Nephron (organoid): ENCODE results near the gene VEGFB.

Experiments
- H3K27ac Mint-ChIP-seq, 3 experiments: 2 replicates each; pipeline ENCODE4 v1.8.0; 2020; ENCODE audit warnings: mixed read lengths in 3 of 3, mild to moderate bottlenecking in 2 of 3, moderate library complexity in 1 of 3
- H3K27me3 Mint-ChIP-seq: 2 replicates; pipeline ENCODE4 v1.8.0; 2021; ENCODE audit warnings: low read depth, mild to moderate bottlenecking, moderate library complexity, mixed read lengths
- H3K36me3 Mint-ChIP-seq: 2 replicates; pipeline ENCODE4 v1.8.0; 2020; ENCODE audit warnings: low read depth, mixed read lengths
- H3K4me1 Mint-ChIP-seq: 2 replicates; pipeline ENCODE4 v1.8.0; 2020; ENCODE audit warnings: mixed read lengths
- H3K4me3 Mint-ChIP-seq, 3 experiments: 2 replicates each; pipeline ENCODE4 v1.8.0; 2020; ENCODE audit warnings: mild to moderate bottlenecking in 3 of 3, mixed read lengths in 3 of 3, moderate library complexity in 2 of 3
- H3K9me3 Mint-ChIP-seq: 2 replicates; pipeline ENCODE4 v1.8.0; 2020; ENCODE audit warnings: mixed read lengths
- CTCF ChIP-seq, 3 experiments: fragments of 200-600 bp; sonication (generic); IDR thresholded peaks; one replicate each; pipeline ENCODE4 v1.5.0; 2021; ENCODE audit warnings: antibody characterized with exemption in 3 of 3; ENCODE audit not compliant: unreplicated experiment in 3 of 3

VEGFB gene

GRCh38 chr11:64209563-64209843, 24.9 kb upstream of the VEGFB start:
- H3K4me1 Mint-ChIP-seq: peaks cover 9% of the 10 kb centered on the region
- peaks cover 3% of the 10 kb centered on the region for H3K36me3 Mint-ChIP-seq
- no peak overlapping the region for H3K27ac Mint-ChIP-seq
- no peak for TF ChIP-seq CTCF (IDR thresholded peaks at IDR 0.05; ENCODE audit: unreplicated experiment in 3 of 3)
- no peak overlapping the region for H3K4me3 Mint-ChIP-seq
- no peaks in the 10 kb centered on the region for H3K27me3 Mint-ChIP-seq
- H3K9me3 Mint-ChIP-seq: no peaks in the 10 kb centered on the region

GRCh38 chr11:64210301-64211020, 23.9 kb upstream of the VEGFB start:
- peaks cover 5% of the 10 kb centered on the region for H3K4me1 Mint-ChIP-seq
- no peak overlapping the region for H3K4me3 Mint-ChIP-seq
- H3K9me3 Mint-ChIP-seq: no peaks in the 10 kb centered on the region

GRCh38 chr11:64211181-64211872, 23.1 kb upstream of the VEGFB start:
- Mint-ChIP-seq H3K4me1 (peaks cover 5% of the 10 kb centered on the region), H3K27ac (no peak overlapping the region), H3K4me3 (no peak overlapping the region), H3K9me3 (no peaks in the 10 kb centered on the region), H3K27me3 (no peaks in the 10 kb centered on the region), H3K36me3 (no peaks in the 10 kb centered on the region)
- no peak for TF ChIP-seq CTCF (IDR thresholded peaks at IDR 0.05; ENCODE audit: unreplicated experiment in 3 of 3)

More at GRCh38 chr11:64210301-64211020, 23.9 kb upstream of the VEGFB start:
- TF ChIP-seq CTCF (IDR thresholded peaks at IDR 0.05; ENCODE audit: unreplicated experiment in 3 of 3): no peak
- H3K36me3 Mint-ChIP-seq: no peaks in the 10 kb centered on the region
- H3K27me3 Mint-ChIP-seq: no peaks in the 10 kb centered on the region
- no peak overlapping the region for H3K27ac Mint-ChIP-seq

GRCh38 chr11:64216879-64217278, 17.5 kb upstream of the VEGFB start:
- H3K27me3 Mint-ChIP-seq: no peaks in the 10 kb centered on the region
- TF ChIP-seq CTCF (IDR thresholded peaks at IDR 0.05; ENCODE audit: unreplicated experiment in 3 of 3): no peak
- no peak overlapping the region for H3K27ac Mint-ChIP-seq
- no peak overlapping the region for H3K4me3 Mint-ChIP-seq
- H3K36me3 Mint-ChIP-seq: no peaks in the 10 kb centered on the region
- no peaks in the 10 kb centered on the region for H3K9me3 Mint-ChIP-seq
- no peaks in the 10 kb centered on the region for H3K4me1 Mint-ChIP-seq

- no peak overlapping the region for H3K4me3 Mint-ChIP-seq
- no peaks in the 10 kb centered on the region for H3K36me3 Mint-ChIP-seq
- no peaks in the 10 kb centered on the region for H3K4me1 Mint-ChIP-seq
- no peak for TF ChIP-seq CTCF (IDR thresholded peaks at IDR 0.05; ENCODE audit: unreplicated experiment in 3 of 3)
- no peak overlapping the region for H3K27ac Mint-ChIP-seq
- H3K9me3 Mint-ChIP-seq: no peaks in the 10 kb centered on the region
- H3K27me3 Mint-ChIP-seq: no peaks in the 10 kb centered on the region
Measured at GRCh38 chr11:64218628-64219353, 15.6 kb upstream of the VEGFB start.
